Measurements from ENCODE around the gene SPTLC2.
A peak's percentile ranks its signal among the peaks of the same experiment; 100 is the strongest.

Gene SPTLC2

GRCh38 chr14:77485901-77486678, 130.3 kb downstream of the SPTLC2 start:
- peak; percentile 46 for DNase-seq (ENCODE audit: low read depth)
- TF ChIP-seq CTCF (conservative IDR thresholded peaks at IDR 0.05; ENCODE audit: low read depth, low read length): no peak
- H3K4me3 ChIP-seq (ENCODE audit: low read depth, low read length): no peak overlapping the region

- no peak overlapping the region for H3K4me3 ChIP-seq (ENCODE audit: low read depth, low read length)
- no peak for TF ChIP-seq CTCF (conservative IDR thresholded peaks at IDR 0.05; ENCODE audit: low read depth, low read length)
- no peak for DNase-seq (ENCODE audit: low read depth)
Observed at GRCh38 chr14:77485256-77485655, 131.2 kb downstream of the SPTLC2 start.

GRCh38 chr14:77482422-77482821, 134.0 kb downstream of the SPTLC2 start:
- no peak overlapping the region for H3K4me3 ChIP-seq (ENCODE audit: low read depth, low read length)
- DNase-seq (ENCODE audit: low read depth): no peak
- TF ChIP-seq CTCF (conservative IDR thresholded peaks at IDR 0.05; ENCODE audit: low read depth, low read length): no peak

- no peak for TF ChIP-seq CTCF (conservative IDR thresholded peaks at IDR 0.05; ENCODE audit: low read depth, low read length)
- H3K4me3 ChIP-seq (ENCODE audit: low read depth, low read length): no peak overlapping the region
- DNase-seq (ENCODE audit: low read depth): no peak
Observed at GRCh38 chr14:77478796-77479195, 137.6 kb downstream of the SPTLC2 start.

GRCh38 chr14:77478029-77478428, 138.4 kb downstream of the SPTLC2 start:
- no peak for TF ChIP-seq CTCF (conservative IDR thresholded peaks at IDR 0.05; ENCODE audit: low read depth, low read length)
- DNase-seq (ENCODE audit: low read depth): no peak

GRCh38 chr14:77475432-77476115, 140.9 kb downstream of the SPTLC2 start:
- H3K4me3 ChIP-seq (ENCODE audit: low read depth, low read length): no peak overlapping the region
- DNase-seq (ENCODE audit: low read depth): no peak
- TF ChIP-seq CTCF (conservative IDR thresholded peaks at IDR 0.05; ENCODE audit: low read depth, low read length): no peak

More at GRCh38 chr14:77478029-77478428, 138.4 kb downstream of the SPTLC2 start:
- no peak overlapping the region for H3K4me3 ChIP-seq (ENCODE audit: low read depth, low read length)
